Gastrocnemius medialis (tissue), 4 donors: Measurements from ENCODE around the gene NREP.

Experiments
- CTCF ChIP-seq, 5 experiments: fragments of 450-650 bp in 3 of 5; fragments of 200-600 bp in 2 of 5; sonication (generic) in 2 of 5; IDR thresholded peaks in 4 of 5; conservative IDR thresholded peaks in 1 of 5; 1 replicate in 4 of 5; 2 replicates in 1 of 5; pipeline ENCODE4 v1.5.1; 2016 to 2019; ENCODE audit warnings: antibody characterized with exemption in 5 of 5, mild to moderate bottlenecking in 3 of 5, moderate library complexity in 3 of 5
- POLR2A ChIP-seq, 2 donors: fragments of 450-650 bp; IDR thresholded peaks; one replicate each; pipeline ENCODE4 v1.6.1; 2017; ENCODE audit warnings: antibody characterized with exemption in 2 of 2, mild to moderate bottlenecking in 2 of 2, moderate library complexity in 2 of 2

- TF ChIP-seq POLR2A (IDR thresholded peaks at IDR 0.05) (no peak), CTCF (IDR thresholded peaks at IDR 0.05 in 4 of 5, conservative IDR thresholded peaks at IDR 0.05 in 1 of 5) (no peak)
Observed at GRCh38 chr5:111743988-111744387, 13.0 kb downstream of the NREP start.
